Activated CD4-positive, alpha-beta T cell treated with anti-CD3 and anti-CD28 coated beads for 48 hours (primary cell): ENCODE results near the gene PHC2.

Source experiments
- DNase-seq: peaks from one replicate; pipeline ENCODE4 v3.0.0-alpha.2; 2020

The PHC2 gene

GRCh38 chr1:33414879-33415278 lies 16.0 kb downstream of the PHC2 start:
- DNase-seq: no peak

GRCh38 chr1:33410091-33410701 lies 20.7 kb downstream of the PHC2 start:
- no peak for DNase-seq

GRCh38 chr1:33408093-33408436 lies 22.8 kb downstream of the PHC2 start:
- no peak for DNase-seq

GRCh38 chr1:33407352-33408092 lies 23.4 kb downstream of the PHC2 start:
- no peak for DNase-seq

- no peak for DNase-seq
These were observed 28.7 kb downstream of the PHC2 start for GRCh38 chr1:33402206-33402605.

- no peak for DNase-seq
These were observed 29.4 kb downstream of the PHC2 start for GRCh38 chr1:33401471-33401870.

- DNase-seq: no peak
These were observed 30.6 kb downstream of the PHC2 start for GRCh38 chr1:33400153-33400911.

- no peak for DNase-seq
These were observed 31.5 kb downstream of the PHC2 start for GRCh38 chr1:33399375-33399774.

- DNase-seq: no peak
These were observed 32.9 kb downstream of the PHC2 start for GRCh38 chr1:33397994-33398393.

GRCh38 chr1:33397125-33397506 lies 33.8 kb downstream of the PHC2 start:
- no peak for DNase-seq

GRCh38 chr1:33396188-33397124 lies 34.4 kb downstream of the PHC2 start:
- no peak for DNase-seq

GRCh38 chr1:33394770-33395169 lies 36.1 kb downstream of the PHC2 start:
- no peak for DNase-seq

GRCh38 chr1:33393991-33394390 lies 36.9 kb downstream of the PHC2 start:
- DNase-seq: no peak

- no peak for DNase-seq
These were observed 37.4 kb downstream of the PHC2 start for GRCh38 chr1:33393524-33393923.

GRCh38 chr1:33392639-33393038 lies 38.3 kb downstream of the PHC2 start:
- DNase-seq: no peak

- DNase-seq: no peak
These were observed 38.7 kb downstream of the PHC2 start for GRCh38 chr1:33392206-33392605.

- DNase-seq: no peak
These were observed 39.4 kb downstream of the PHC2 start for GRCh38 chr1:33391343-33392078.

GRCh38 chr1:33390542-33390941 lies 40.4 kb downstream of the PHC2 start:
- DNase-seq: no peak

GRCh38 chr1:33388805-33389771 lies 41.8 kb downstream of the PHC2 start:
- no peak for DNase-seq

- DNase-seq: no peak
These were observed 43.3 kb downstream of the PHC2 start for GRCh38 chr1:33387625-33388024.

GRCh38 chr1:33385251-33385650 lies 45.6 kb downstream of the PHC2 start:
- no peak for DNase-seq
